Vagina (tissue), 2 donors: ENCODE data around the gene TTC34. TPM values are rescaled to one million over a fixed set of nuclear protein-coding genes. Genes with fewer than 3 reads are reported as not detected.

Experiments
- DNase-seq, 2 donors: peaks; one replicate each; pipeline ENCODE4 v3.0.0-alpha.2; 2017; ENCODE audit errors: extremely low spot score in 2 of 2
- H3K27ac ChIP-seq: fragments of 200-600 bp; sonication (generic); one replicate; pipeline ENCODE4 v1.5.1; 2019
- H3K27me3 ChIP-seq: fragments of 200-600 bp; sonication (generic); one replicate; pipeline ENCODE4 v1.5.1; 2019
- H3K36me3 ChIP-seq, 2 donors: fragments of 200-600 bp; sonication (generic); one replicate each; pipeline ENCODE4 v1.5.1; 2017 to 2019
- H3K4me1 ChIP-seq: fragments of 200-600 bp; sonication (generic); one replicate; pipeline ENCODE4 v1.5.1; 2019
- H3K4me3 ChIP-seq, 2 donors: fragments of 200-600 bp; sonication (generic); 1 replicate in 1 of 2; 2 replicates in 1 of 2; pipeline ENCODE4 v1.5.1; 2016 to 2019
- H3K9me3 ChIP-seq: fragments of 200-600 bp; sonication (generic); one replicate; pipeline ENCODE4 v1.5.1; 2019
- POLR2A ChIP-seq, 2 donors: fragments of 450-650 bp; IDR thresholded peaks; one replicate each; pipeline ENCODE4 v1.6.1; 2017; ENCODE audit warnings: antibody characterized with exemption in 2 of 2, mild to moderate bottlenecking in 2 of 2, moderate library complexity in 2 of 2
- POLR2AphosphoS5 ChIP-seq, 2 donors: sonication (generic); formaldehyde crosslinking; IDR thresholded peaks; one replicate each; pipeline ENCODE4 v1.9.0; 2017; ENCODE audit warnings: antibody characterized with exemption in 2 of 2, mild to moderate bottlenecking in 2 of 2, low read depth in 1 of 2; ENCODE audit not compliant: insufficient read depth in 1 of 2
- intact Hi-C: fragments of 100-400 bp; cut with DNase I; formaldehyde crosslinking; loops from one replicate; pipeline ENCODE4 v1.15.1; 2023
- total RNA-seq: library from RNA; depleted of rRNA; stranded (reverse); fragments of >200 nt; gene quantifications from one replicate; pipeline ENCODE4 v1.2.3, GENCODE V29; 2016
- TF ChIP-seq, protein P1 (sequence below), 3 experiments: fragments of 450-650 bp in 2 of 3; fragments of 200-600 bp in 1 of 3; sonication (generic) in 1 of 3; IDR thresholded peaks; one replicate each; pipeline ENCODE4 v1.5.1; 2017 to 2019; ENCODE audit warnings: antibody characterized with exemption in 3 of 3, mild to moderate bottlenecking in 2 of 3, moderate library complexity in 2 of 3

Gene TTC34
- total RNA-seq, 1 donor from 2014 or later: under 0.01 TPM

DNA sequence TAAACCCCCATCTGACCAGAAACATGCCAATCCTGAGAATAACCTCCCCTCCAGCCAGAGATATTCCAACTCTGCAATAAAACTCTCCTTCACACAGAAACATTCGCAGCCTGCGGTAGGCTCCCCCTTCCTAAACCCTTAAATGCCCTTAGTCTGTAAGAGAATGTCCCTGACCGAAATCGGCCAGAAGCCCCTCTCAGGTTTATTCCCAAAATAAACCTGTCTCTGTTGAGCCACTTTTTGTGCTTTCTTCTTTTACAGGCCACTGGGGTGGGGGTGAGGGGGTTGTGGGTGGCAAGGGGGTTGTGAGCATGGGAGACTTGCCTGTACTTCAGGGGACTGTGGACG is 210.3 kb downstream of the TTC34 start:
- no peak for DNase-seq
- Histone ChIP-seq H3K4me1 (peaks cover 37% of the 10 kb centered on the region), H3K4me3 (no peak overlapping the region), H3K27me3 (no peaks in the 10 kb centered on the region), H3K36me3 (no peaks in the 10 kb centered on the region), H3K9me3 (no peaks in the 10 kb centered on the region), H3K27ac (no peak overlapping the region)
- TF ChIP-seq, protein P1, sequence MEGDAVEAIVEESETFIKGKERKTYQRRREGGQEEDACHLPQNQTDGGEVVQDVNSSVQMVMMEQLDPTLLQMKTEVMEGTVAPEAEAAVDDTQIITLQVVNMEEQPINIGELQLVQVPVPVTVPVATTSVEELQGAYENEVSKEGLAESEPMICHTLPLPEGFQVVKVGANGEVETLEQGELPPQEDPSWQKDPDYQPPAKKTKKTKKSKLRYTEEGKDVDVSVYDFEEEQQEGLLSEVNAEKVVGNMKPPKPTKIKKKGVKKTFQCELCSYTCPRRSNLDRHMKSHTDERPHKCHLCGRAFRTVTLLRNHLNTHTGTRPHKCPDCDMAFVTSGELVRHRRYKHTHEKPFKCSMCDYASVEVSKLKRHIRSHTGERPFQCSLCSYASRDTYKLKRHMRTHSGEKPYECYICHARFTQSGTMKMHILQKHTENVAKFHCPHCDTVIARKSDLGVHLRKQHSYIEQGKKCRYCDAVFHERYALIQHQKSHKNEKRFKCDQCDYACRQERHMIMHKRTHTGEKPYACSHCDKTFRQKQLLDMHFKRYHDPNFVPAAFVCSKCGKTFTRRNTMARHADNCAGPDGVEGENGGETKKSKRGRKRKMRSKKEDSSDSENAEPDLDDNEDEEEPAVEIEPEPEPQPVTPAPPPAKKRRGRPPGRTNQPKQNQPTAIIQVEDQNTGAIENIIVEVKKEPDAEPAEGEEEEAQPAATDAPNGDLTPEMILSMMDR (IDR thresholded peaks at IDR 0.05): no peak
- TF ChIP-seq POLR2A (IDR thresholded peaks at IDR 0.05) (no peak), POLR2AphosphoS5 (IDR thresholded peaks at IDR 0.05; ENCODE audit: insufficient read depth in 1 of 2, low read depth in 1 of 2) (no peak)
- intact Hi-C loops: loop anchor here (5.0 kb wide), 1 partner anchor 51 kb away; no protein-coding TSS in a partner anchor

DNA sequence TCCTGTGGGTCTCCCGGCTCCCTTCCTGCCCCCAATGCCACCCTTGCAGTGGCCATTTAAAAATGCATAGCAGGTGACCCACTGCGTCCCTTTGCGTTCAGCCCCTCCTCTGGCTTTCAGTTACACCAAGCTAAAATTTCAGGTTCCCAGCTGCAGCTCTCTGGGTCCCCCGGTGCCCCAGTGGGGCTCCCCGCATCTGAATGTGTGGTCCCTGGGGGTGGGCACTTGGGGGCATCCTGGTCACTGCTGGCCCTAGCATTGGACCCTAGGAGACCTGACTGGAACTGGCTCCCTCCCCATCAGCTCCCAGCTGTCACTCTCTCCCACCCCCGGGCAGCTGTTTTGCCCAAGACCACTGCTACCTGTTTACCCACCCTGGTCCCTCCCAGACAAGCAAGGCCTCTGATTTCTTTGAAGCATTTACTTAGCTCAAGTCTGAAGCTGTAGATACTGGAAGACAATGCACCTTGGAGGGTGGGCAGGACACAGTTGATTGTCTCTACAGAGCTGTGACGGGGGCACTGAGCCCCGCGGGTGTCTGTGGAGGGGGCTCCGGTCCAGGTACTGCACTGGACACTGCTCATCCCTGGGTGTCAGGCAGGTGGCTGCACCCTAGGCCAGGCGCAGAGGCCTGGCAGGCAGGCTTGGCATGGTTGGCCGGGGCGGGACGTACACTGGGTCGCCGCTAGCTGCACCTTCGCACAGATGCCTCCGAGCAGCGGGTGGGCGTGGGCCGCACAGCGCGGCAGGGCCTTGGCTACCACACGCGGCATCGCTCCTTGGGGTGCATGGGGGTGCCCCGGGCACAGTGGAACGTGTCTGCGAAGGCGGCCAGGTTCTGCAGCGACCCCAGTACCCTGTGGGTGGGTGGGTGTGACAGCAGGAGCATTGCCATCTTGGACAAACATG is 211.0 kb downstream of the TTC34 start:
- intact Hi-C loops: loop anchor here (5.0 kb wide), 1 partner anchor 52 kb away; no protein-coding TSS in a partner anchor
- no peaks in the 10 kb centered on the region for H3K36me3 ChIP-seq

DNA sequence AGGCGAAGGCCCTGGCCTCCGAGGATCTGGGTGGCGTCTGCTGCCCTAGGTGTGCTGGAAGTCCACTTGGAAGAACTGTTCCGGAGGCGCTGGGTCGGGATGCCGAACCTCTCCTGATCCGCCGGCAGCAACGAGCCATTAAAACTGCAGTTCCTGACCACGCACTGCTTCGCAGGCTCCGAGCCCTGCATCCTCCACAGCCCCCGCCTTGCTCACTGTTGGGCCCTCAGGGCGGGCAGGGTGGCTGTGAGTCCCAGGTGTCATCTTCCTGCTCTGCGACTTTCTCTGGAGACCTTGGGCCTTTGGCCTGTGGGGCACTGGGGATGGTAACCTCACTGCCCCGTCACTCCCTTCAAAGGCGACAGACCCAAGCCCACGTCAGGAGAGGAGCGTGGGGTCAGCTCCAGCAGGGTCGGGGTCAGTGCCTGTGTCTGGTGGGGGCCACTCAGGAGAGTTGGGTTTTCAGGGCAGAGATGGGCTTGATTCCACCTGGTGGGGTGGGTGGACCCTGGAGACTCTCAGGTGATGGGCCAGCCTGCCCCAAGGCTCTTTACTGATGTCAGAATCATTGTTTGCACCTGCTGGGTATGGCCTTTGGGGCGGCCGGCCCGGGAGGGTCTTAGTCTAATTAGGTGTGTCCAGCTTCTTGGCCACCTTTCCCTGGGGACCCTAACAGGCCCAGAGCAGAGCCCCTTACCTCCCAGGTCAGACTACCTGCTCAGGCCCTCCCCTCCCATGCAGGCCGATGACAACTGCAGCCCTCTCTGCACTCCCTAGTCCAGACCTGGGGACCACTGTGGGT is 211.9 kb downstream of the TTC34 start:
- H3K4me1 ChIP-seq: peaks cover 47% of the 10 kb centered on the region

More for the DNA sequence above, 211.0 kb downstream of the TTC34 start:
- TF ChIP-seq POLR2AphosphoS5 (IDR thresholded peaks at IDR 0.05; ENCODE audit: insufficient read depth in 1 of 2, low read depth in 1 of 2): no peak
- TF ChIP-seq, protein P1 (IDR thresholded peaks at IDR 0.05): no peak
- no peak for TF ChIP-seq POLR2A (IDR thresholded peaks at IDR 0.05)
- H3K4me1 ChIP-seq: peaks cover 38% of the 10 kb centered on the region
- DNase-seq: no peak
- no peaks in the 10 kb centered on the region for H3K9me3 ChIP-seq
- H3K27me3 ChIP-seq: no peaks in the 10 kb centered on the region
- H3K4me3 ChIP-seq: no peak overlapping the region
- no peak overlapping the region for H3K27ac ChIP-seq

DNA sequence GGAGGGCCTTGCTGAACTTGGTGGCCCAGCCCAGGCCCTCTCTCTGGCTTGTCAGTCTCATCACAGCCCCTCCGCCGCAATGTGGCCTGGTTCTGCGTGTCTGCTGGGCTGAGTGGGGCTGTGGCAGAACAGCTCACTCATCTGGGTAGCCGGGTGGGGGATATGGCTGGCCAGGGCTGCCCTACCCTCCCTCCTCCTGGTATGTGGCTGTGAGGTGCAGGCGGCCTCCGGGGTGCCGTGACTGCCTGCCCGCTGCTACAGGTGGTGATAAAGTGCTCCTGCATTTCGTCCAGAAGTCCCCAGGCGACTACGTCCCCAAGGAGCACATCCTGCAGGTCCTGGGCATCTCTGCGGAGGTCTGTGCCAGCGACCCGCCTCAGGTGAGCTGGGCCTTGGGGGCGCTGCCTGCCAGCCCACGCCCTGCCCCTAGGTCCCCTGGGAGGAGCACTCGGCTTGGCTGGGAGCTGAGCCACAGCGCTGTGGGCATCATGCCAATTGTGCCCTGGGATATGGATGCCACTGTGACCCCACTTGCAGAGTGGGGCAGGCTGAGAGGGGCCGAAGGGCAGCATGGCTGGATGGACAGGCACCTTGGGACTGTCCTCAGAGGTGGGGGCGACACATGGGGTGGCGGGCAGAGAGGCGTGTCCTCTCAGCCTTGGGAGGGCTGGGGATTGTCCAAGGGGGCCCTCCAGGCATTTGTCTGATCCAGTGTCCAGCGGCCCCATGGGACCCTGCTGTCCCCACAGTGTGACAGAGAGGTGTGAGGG is 212.6 kb downstream of the TTC34 start:
- Histone ChIP-seq H3K9me3 (no peaks in the 10 kb centered on the region), H3K4me3 (no peak overlapping the region)

More for the DNA sequence above, 211.9 kb downstream of the TTC34 start:
- Histone ChIP-seq H3K27ac (no peak overlapping the region), H3K27me3 (no peaks in the 10 kb centered on the region), H3K36me3 (no peaks in the 10 kb centered on the region), H3K9me3 (no peaks in the 10 kb centered on the region), H3K4me3 (no peak overlapping the region)
- DNase-seq: no peak
- TF ChIP-seq POLR2A (IDR thresholded peaks at IDR 0.05): no peak
- TF ChIP-seq, protein P1 (IDR thresholded peaks at IDR 0.05): no peak
- no peak for TF ChIP-seq POLR2AphosphoS5 (IDR thresholded peaks at IDR 0.05; ENCODE audit: insufficient read depth in 1 of 2, low read depth in 1 of 2)
- intact Hi-C loops: loop anchor here (5.0 kb wide), 2 partner anchors 42 to 53 kb away; no protein-coding TSS in a partner anchor

More for the DNA sequence above, 212.6 kb downstream of the TTC34 start:
- H3K27ac ChIP-seq: no peak overlapping the region
- TF ChIP-seq, protein P1 (IDR thresholded peaks at IDR 0.05): no peak
- TF ChIP-seq POLR2AphosphoS5 (IDR thresholded peaks at IDR 0.05; ENCODE audit: insufficient read depth in 1 of 2, low read depth in 1 of 2) (no peak), POLR2A (IDR thresholded peaks at IDR 0.05) (no peak)
- intact Hi-C loops: loop anchor here (5.0 kb wide), 1 partner anchor 42 kb away; no protein-coding TSS in a partner anchor
- no peaks in the 10 kb centered on the region for H3K27me3 ChIP-seq
- no peaks in the 10 kb centered on the region for H3K36me3 ChIP-seq
- no peak for DNase-seq
- peaks cover 47% of the 10 kb centered on the region for H3K4me1 ChIP-seq
